ENCODE measurements around the gene SCNN1A. TPM values are rescaled to one million over a fixed set of nuclear protein-coding genes. Genes with fewer than 3 reads are reported as not detected.

Gene SCNN1A
- total and polyA plus RNA-seq, 2 donors from 2014 or later, result 225 to 452 TPM

GRCh38 chr12:6358881-6359280, 16.5 kb downstream of the SCNN1A start:
- intact Hi-C loops (cut with DNase I), result no loop called here
- no peak for DNase-seq
- no peaks in the 10 kb centered on the region for H3K27me3 ChIP-seq (ENCODE audit: control insufficient read depth, insufficient read depth, low read length)
- no peak overlapping the region for H3K4me3 ChIP-seq (ENCODE audit: low read length in 3 of 3)
- no peak overlapping the region for H3K27ac ChIP-seq (ENCODE audit: low read depth in 2 of 2, low read length in 2 of 2)
- no peaks in the 10 kb centered on the region for H3K9me3 ChIP-seq (ENCODE audit: control insufficient read depth in 2 of 3, insufficient read depth in 1 of 3, low read length in 3 of 3)
- peaks cover 0 to 19% (median 18%) of the 10 kb centered on the region in 3 donors for H3K4me1 ChIP-seq (ENCODE audit: control insufficient read depth in 2 of 3, insufficient read depth in 2 of 3, low read depth in 1 of 3, low read length in 3 of 3)
- TF ChIP-seq, protein P1, sequence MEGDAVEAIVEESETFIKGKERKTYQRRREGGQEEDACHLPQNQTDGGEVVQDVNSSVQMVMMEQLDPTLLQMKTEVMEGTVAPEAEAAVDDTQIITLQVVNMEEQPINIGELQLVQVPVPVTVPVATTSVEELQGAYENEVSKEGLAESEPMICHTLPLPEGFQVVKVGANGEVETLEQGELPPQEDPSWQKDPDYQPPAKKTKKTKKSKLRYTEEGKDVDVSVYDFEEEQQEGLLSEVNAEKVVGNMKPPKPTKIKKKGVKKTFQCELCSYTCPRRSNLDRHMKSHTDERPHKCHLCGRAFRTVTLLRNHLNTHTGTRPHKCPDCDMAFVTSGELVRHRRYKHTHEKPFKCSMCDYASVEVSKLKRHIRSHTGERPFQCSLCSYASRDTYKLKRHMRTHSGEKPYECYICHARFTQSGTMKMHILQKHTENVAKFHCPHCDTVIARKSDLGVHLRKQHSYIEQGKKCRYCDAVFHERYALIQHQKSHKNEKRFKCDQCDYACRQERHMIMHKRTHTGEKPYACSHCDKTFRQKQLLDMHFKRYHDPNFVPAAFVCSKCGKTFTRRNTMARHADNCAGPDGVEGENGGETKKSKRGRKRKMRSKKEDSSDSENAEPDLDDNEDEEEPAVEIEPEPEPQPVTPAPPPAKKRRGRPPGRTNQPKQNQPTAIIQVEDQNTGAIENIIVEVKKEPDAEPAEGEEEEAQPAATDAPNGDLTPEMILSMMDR (IDR thresholded peaks at IDR 0.05; ENCODE audit: borderline replicate concordance, extremely low read depth, insufficient read depth), result no peak
- H3K36me3 ChIP-seq (ENCODE audit: control insufficient read depth in 2 of 3, insufficient read depth in 3 of 3, low read length in 3 of 3), result peaks cover 0 to 25% (median 12%) of the 10 kb centered on the region in 3 donors
- H3K9ac ChIP-seq (ENCODE audit: low read length in 3 of 3), result no peak overlapping the region
- FAIRE-seq, result no peak

GRCh38 chr12:6356374-6356820, 19.0 kb downstream of the SCNN1A start:
- intact Hi-C loops (cut with DNase I), result no loop called here
- Histone ChIP-seq H3K9ac (ENCODE audit: low read length in 3 of 3) (no peak overlapping the region), H3K4me1 (ENCODE audit: control insufficient read depth in 2 of 3, insufficient read depth in 2 of 3, low read depth in 1 of 3, low read length in 3 of 3) (peaks cover 0 to 11% (median 10%) of the 10 kb centered on the region in 3 donors), H3K9me3 (ENCODE audit: control insufficient read depth in 2 of 3, insufficient read depth in 1 of 3, low read length in 3 of 3) (no peaks in the 10 kb centered on the region), H3K27ac (ENCODE audit: low read depth in 2 of 2, low read length in 2 of 2) (no peak overlapping the region), H3K36me3 (ENCODE audit: control insufficient read depth in 2 of 3, insufficient read depth in 3 of 3, low read length in 3 of 3) (peaks cover 0 to 25% (median 12%) of the 10 kb centered on the region in 3 donors), H3K27me3 (ENCODE audit: control insufficient read depth, insufficient read depth, low read length) (no peaks in the 10 kb centered on the region), H3K4me3 (ENCODE audit: low read length in 3 of 3) (no peak overlapping the region)
- FAIRE-seq, result no peak
- TF ChIP-seq, protein P1 (IDR thresholded peaks at IDR 0.05; ENCODE audit: borderline replicate concordance, extremely low read depth, insufficient read depth), result no peak
- DNase-seq, result peak in 1 of 5 donors; percentile 39

- Histone ChIP-seq H3K9me3 (ENCODE audit: control insufficient read depth in 2 of 3, insufficient read depth in 1 of 3, low read length in 3 of 3) (no peaks in the 10 kb centered on the region), H3K9ac (ENCODE audit: low read length in 3 of 3) (no peak overlapping the region), H3K27me3 (ENCODE audit: control insufficient read depth, insufficient read depth, low read length) (no peaks in the 10 kb centered on the region), H3K4me3 (ENCODE audit: low read length in 3 of 3) (no peak overlapping the region), H3K36me3 (ENCODE audit: control insufficient read depth in 2 of 3, insufficient read depth in 3 of 3, low read length in 3 of 3) (peaks cover 0 to 21% (median 12%) of the 10 kb centered on the region in 3 donors), H3K4me1 (ENCODE audit: control insufficient read depth in 2 of 3, insufficient read depth in 2 of 3, low read depth in 1 of 3, low read length in 3 of 3) (peaks cover 0 to 7% (median 5%) of the 10 kb centered on the region in 3 donors), H3K27ac (ENCODE audit: low read depth in 2 of 2, low read length in 2 of 2) (no peak overlapping the region)
- intact Hi-C loops (cut with DNase I), result no loop called here
- DNase-seq (peak in 2 of 5 donors; percentile 34 to 43), FAIRE-seq (no peak)
- TF ChIP-seq, protein P1 (IDR thresholded peaks at IDR 0.05; ENCODE audit: borderline replicate concordance, extremely low read depth, insufficient read depth), result no peak
Observed at GRCh38 chr12:6355491-6356373, 19.6 kb downstream of the SCNN1A start.
